ENCODE results near the gene RER1.

Gene RER1

DNA sequence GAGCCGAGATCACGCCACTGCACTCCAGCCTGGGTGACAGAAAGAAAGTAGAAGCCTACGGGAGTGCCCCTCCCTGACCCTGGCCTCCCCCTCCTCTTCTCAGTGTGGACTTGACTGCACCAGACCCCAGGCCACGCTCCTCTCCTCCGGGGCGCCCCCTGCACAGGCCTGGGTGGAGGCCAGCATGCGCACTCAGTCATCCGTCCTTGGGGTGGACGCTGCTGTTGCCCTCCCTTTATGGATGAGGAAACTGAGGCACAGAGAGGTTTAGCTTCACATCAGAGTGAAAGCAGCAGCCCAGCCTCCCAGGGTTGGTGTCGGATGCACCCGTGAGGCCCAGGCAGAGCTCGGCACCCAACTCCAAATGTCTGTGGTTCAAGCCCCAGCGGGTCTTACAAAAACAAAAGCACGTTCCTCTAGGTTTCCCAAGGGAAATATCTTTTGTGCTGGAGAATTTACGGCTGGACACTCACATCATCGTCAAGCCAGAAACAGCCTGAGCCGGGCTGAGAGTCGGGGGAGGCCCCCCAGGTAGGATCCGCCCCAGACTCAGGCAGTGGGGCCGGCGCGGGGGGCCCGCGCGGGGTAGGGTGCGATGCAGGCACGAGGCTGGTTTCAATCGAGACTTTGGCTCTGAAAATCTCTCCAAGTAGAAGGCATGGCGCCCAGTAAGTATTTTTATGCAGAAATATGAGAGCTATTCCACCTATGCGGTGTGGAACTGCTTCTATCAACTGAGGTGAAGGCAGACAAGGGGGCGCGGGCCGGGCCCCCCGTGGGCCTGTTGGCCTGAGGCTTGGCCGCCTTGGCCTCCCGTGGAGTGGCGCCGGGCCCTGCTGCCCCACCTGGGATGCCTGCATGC lies 36.9 kb upstream of the RER1 start:
- no peak for DNase-seq

DNA sequence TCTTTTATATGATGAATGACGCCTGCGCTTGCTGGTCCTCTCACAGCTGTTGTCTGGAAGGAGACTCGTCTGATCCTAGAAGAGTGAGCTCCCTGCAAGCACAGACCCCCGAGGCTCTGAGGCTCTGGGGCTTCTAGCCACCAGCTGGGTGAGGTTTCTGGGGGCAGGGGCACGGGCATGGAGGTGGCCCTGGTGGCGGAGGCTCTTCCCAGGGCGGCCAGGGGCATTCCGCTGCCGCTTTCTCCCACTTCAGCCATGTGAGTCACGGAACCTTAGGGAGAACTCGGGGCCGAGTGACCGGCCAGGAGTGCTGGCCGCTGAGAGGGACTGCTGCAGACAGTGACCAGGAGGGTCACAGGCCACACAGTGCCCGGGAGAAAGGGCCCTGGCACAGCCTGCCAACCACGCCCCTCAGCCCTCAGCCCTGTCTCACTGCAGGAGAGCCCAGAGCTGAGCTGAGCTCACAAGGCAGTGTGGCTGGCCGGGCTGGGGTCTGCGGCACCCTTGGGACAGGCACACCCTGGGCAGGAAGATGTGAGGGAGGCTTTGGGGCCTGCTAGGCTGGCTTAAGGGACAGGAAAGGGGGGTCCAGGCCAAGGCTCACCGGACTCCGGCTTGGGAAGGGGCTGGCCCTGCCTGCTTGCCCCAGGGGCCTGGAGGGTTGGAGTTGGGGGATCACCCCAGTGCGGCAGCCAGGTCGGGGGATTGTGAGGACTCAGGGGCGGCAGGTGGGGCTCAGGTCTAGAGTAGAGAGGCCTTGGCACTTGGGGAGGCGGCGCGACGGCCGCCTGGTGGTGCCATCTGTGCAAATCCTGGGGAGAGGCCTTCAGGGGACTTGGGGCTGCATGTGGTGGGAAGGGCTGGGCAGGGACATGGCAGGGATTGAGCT lies 36.0 kb upstream of the RER1 start:
- DNase-seq: no peak

DNA sequence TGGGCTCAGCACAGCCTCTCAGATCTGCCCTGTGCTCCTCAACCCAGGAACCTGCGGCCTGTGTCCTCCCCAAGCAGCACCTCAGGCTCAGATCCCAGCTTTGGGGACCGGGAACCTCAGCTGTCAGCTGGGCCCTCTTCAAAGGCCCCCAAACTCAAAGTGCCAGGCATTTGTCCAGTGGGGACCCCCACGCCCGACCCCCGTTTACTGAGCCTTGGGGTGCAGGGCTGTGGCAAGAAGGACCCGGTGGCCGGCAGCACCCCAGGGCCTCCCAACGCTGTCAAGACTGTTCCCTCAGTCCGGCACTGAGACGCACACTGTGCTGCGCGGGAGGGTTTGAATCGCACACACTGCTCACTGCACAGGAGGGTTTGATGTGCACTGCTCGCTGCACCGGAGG lies 35.2 kb upstream of the RER1 start:
- DNase-seq: no peak

DNA sequence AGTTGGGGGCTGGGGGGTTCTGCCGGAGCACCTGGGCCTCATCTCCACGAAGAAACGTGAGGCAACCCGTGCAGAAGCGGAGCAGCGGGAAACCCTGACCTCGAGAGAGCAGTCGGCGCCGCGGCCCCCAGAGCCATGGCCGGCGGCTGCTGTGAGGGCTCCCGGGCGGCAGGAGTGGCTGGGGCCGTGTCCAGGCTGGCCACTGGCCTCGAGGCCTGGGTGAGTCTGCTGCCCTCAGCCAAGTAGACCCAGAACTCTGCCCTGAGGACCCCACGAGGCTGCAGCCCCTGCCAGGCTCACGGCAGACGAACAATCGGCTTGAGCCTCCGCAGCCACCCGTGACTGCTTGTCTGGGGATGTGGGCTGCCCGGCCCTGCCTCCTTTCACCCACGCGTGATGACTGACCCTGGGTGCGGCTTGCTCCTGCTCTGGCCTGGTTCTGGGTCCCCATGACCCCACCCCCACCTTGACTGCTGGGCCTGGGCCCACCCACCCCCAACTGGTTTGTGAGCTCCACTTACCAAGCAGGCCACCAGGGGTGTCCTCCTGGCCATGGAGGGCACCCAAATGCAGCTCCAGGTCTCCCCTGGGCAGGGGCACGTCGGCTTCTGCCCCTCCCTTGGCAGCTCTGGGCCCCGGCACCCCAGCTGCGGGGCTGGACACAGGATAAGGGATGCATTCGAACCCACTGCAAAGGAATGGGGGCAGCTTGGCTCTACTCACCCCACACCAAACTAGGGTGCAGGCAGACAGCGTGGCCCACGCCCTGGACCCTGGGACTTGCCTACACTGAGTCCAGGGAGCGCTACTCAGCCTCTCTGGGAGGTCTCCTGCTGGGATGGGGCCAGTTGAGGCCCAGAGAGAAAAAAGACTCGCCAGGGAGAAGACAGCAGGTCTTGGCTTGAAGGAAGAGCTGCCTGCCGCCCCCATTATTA lies 34.5 kb upstream of the RER1 start:
- no peak for DNase-seq

DNA sequence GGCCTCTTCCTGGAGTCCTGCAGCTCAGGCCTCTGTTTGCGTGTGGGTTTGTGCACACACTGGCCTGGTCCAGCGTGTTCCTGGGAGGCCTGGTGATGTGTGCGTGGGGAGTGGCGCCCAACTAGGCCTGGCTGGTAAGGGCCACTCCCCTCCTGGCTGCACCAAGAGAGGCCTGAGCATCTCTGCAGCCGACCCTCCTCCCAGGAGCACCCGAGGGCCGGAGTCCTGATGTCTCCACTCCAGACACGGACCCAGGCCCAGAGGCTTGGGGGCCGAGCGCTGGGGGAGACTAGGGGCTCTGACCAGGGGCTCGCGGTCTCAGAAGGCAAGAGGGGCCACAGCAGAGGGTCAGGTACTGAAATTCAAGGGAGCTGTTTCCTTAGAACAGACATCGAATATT lies 33.6 kb upstream of the RER1 start:
- DNase-seq: no peak

DNA sequence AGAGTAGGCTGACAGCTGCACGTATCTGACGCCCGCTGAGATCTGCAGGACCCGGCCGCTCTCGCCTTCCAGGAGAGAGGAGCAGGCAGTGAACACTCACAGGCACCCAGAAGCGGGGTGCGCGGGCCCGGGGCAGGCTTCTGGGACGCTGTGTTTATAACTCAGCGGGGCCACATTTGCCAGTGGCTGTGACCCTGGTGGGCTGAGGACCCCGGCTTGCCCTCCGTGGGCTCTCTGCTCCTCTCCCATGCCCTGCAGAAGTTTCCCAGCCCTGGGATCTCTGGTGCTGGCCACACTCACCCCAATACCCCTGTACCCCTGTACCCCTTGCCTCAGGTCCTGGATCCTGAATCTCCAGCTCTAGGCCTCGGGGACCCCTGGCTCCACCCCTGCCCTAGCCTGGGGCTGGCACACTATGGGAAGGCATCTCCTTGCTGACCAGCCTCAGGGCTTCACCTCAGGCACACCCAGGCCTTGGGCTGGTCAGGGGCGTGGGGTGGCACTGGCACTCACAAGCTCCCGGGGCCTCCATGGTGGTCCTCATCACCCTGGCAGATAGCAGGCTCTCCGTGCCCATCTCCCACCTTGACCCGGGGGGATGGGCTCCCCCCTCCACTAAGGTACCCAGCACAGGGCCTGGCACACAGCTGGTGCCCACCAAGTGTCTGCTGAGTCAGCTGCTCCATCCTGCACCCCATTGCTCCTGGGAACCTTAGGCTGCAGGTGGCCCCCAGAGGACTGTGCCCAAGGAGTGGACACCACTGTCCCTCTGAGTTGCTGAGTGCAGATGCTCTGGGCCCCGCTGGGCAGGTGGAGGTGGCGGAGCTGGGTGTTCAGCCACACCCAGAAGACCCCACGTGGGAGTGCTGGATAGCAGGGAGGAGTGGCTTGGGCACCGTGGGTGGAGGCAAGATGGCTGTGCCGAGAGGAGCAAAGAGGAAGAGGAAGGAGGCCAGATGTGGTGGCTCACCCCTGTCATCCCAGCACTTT lies 32.7 kb upstream of the RER1 start:
- DNase-seq: no peak

DNA sequence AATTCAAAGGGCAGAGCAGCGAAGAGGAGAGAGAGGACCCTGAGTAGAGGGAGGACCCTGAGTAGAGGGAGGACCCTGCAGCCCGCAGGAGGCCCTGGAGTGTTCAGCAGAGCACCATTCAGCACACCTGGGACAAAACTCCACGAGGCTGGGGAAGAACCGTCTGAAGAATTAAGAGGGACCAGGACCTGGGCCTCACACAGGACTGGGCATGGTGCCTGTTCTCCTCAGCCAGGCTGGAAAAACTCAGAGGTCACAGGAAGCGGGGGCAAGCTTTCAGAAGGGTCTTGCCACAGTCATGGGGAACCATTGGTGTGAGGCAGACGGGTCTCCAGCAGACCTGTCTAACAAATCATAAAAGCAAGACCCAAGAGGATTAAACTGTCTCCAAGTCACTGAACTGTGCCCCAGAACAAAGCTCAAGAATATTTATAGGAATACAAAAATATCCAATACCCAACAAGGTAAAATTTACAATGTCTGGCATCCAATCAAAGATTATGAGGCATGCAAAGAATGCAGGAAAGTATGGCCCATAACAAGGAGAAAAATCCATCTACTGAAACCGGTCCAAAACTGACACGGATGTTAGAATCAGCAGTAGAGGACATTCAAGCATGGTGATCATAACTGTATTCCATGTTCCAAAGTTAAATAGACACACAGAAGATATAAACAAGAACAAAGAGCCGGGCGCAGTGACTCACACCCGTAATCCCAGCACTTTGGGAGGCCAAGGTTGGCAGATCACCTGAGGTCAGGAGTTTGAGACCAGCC lies 30.9 kb upstream of the RER1 start:
- no peak for DNase-seq

DNA sequence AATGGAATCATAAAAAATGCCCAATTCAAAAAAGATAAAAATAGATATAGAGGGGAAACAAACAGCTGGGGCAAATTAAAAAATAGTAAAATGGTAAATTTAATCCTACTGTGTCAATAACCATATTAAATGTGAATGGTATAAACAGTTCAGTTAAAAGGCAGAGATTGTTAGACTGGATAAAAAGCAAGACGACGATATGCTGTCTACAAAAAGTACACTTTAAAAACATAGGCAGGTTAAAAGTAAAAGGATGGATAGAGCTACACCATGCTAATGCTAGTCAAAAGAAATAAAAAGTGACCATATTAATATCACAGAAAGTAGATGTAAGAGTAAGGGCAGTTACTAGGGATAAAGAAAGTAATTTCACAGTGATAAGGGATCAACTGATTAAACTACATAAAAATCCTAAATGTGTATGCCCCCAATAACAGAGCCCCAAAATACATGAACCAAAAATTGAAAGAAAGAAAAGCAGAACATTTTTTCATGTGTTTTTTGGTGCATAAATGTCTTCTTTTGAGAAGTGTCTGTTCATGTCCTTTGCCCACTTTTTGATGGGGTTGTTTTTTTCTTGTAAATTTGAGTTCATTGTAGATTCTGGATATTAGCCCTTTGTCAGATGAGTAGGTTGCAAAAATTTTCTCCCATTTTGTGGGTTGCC lies 27.7 kb upstream of the RER1 start:
- DNase-seq: no peak

DNA sequence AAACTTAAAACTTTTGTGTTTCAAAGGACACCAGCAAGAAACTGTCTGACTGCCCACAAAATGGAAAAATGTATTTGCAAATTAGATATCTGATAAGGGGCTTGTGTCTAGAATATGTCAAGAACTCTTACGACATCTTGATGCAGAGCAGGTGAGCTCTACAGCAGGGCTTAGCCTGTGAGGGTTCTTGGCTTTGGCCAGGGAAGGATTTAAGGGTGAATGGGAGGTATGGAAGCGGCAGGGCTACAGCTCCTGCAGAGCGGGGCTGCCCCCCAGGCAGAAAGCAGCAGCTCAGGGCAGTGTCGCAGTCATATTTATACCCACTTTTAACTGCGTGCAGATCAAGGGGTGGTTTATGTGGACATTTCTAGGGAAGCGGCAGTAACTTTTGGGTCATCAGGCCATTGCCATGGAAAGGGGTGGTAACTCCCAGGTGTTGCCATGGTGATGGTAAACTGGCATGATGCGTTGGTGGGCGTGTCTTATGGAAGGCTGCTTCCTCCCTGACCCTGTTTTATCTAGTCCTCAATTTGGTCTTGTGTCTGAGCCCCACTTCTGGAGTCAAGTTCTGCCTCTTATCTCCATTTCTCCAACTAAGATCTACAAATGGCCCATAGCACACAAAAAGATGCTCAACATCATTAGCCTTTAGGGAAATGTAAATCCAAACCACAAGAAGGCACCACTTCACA lies 23.4 kb upstream of the RER1 start:
- no peak for DNase-seq

DNA sequence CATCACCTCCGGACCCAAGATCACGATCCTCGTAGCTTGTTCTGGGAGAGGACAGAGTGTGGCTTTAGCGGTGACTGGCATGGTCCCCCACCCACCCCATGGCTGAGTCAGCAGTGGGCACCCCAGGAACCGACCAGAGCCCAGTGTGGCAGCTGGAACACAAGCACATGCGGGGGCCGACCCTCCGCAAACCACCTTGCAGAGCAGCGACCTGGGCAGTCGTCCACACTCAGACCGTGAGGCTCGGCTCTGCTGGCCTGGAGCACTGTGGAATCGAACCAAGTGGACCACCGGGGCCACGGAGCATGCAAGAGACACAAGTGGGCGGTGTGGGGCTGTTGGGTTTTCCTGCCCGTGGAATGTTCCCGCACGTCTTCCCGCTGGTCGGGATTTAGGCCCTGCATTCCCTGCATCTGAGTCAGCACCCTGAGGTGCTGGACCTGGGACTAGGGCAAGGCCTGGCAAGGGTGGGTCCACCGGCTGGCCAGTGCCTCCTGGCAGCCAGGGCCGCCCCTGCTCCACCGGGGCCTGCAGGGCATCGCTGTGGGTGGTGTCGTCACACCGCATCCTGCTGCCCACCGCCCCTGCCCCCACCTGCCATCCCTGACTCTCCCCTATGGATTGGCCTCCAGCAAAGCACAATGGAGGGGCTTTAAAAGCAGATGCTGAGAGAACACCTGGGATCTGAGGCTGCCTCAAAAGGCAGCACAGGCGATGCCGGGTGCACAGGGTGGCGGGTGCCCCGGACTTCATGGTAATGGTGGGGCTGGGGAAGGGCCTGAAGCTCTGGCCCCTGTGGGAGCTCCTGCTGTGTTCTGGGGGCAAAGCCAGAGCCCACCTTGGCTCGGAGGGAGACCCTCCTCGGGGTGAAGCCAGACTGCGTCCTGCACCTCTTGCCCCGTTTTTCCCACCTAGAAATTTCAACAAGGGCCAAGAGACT lies 18.8 kb upstream of the RER1 start:
- no peak for DNase-seq

DNA sequence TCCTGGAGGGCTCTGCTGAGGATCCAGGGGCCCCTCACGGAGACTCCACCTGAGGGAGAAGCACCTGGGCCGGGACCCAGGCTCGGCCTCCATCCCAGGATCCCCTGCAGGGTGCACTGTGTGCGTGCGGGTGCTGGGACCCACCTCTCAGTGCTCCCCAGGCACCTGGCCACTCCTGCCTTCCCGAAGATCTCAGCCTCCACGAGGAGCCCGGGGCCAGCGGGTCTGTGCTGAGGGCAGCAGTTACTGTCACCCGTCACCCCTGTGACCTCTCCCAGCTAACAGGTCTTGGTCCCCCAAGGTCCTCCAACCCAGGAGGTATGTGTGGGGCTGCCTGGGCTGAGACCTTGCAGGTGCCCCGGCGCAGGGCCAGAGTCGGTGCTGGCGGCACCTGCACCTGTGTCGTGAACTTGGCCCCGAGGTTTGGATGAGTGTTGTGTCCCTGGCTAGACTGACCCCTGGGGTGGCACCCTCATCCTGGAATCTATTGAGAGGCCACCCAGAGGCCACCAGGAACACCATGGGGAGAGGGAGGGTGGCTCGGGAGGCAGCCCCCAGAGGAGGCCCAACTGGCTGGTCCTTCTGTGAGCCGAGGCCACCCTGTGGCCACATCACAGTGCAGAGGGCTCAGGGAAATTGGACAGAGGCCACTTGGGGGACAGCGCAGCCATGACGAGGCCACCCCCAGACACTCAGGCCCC lies 17.9 kb upstream of the RER1 start:
- DNase-seq: no peak

DNA sequence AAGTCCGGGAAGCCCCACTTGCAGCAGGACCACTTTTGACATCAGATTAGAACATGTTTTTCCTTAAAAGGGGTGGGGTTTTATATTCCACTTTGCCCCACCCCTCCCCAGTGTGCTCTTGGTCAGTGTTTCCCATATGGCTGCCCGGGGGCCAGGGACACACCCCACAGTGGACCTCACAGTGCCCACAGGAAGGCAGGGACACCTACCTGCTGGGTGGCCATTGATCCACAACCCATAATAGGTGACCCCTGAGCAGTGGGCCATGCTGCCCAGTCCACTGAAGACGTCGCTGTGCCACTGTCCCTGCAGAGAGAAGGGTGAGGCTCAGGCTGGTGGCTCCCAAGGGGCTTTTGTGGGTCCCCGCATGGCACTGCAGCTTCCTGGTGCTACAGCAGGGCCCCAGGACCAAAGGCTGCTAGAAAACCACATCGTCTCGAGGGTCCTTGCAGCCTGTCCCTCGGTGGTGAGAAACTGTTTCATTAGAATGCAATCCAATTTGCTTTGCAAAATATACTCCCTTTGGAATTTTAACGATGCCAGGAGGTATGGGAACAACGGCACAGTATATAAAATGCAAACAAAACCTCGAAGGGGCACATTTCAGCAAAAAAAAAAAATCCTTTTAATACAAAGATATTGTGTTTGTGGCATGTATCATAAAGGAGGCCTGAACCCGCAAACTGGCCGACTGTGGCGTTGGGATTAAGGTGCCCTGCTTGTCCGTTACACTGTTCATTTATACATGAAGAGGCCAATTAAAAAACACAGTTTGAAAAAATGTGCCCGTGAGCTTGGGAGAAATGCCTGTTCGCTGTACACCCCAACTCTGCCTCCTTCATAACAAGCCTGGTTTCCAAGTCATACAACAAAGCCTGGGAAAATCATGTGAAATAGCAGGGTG lies 17.1 kb upstream of the RER1 start:
- no peak for DNase-seq

DNA sequence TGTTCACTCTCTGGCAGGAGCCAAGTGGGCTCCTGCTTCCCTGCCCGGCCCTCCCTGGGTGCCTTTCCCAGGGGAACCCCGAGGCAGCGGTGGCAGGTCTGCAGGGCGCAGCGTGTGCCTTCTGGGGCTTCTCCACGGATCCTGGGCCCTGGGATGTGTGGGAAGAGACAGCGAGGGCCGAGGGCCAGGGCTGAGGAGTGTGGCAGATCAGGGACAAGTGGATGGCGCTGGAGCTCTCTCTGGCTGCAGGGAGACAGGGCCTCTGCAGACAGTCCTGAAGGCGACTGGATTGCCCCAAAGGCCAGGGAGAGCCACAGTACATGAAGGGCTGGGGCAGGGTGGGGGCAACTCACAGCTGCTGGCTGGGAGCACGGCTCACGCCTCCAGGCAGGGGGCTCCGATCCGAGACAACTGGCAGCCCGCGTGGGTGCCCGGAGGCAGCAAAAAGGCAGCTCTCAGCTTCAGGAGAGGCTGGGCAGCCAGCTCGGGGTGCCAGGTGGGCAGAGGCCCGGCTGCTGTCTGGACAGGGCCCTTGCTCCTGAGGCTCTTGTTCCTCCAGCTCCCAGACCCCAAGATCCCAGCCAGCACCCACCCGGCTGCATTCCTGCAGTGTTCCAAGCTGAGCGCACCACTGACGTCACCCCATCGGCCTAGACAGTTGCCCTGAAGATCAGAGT lies 16.3 kb upstream of the RER1 start:
- no peak for DNase-seq

DNA sequence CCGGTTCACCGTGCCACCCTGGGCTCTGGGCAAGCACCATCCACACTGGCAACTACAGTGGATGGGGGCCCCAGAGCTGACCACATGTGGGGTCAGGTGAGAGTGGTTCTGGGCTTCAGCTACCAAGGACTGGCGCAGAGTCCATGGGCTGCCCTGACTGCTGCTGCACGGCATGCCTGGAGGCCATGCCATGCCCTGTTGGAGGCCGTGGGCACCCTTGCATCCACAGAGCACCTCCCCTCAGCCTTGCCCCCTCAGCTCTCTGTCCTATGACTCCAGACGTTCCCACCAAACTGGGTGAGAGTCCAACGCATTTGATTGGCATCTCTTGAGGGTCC lies 15.7 kb upstream of the RER1 start:
- no peak for DNase-seq

DNA sequence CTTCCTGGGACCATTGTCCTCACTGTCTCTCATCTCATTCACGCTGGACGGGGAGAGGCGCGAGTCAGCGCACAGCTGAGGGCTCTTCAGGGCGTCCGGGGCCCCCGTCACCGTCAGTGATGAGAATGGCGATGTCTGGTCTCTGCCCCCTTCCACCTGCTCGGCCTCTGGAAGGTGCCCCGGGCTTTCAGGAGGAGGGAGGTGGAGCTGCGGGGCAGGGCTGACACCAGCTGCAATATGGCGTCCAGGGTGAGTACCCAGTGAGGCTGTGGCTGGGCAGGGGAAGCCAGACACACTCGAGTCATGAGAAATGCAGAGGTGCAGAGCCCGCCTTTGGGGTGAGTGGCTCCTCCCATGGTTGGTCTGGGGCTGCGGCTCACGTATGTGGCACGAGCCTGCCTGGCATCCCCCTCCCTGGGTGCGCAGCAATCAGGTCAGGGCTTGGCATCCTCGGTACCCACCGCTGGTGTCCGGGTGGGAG lies 15.3 kb upstream of the RER1 start:
- DNase-seq: no peak

Data from CD4-positive, alpha-beta T cell treated with Interferon gamma for 1 hour (primary cell).